BE2C (cell line): ENCODE data around the gene BIRC7.

Source experiments
- DNase-seq: peaks from one replicate; pipeline ENCODE4 v3.0.0-alpha.2; 2020
- H3K27me3 ChIP-seq: fragments of 250-450 bp; sonication (Bioruptor Pico); 2 replicates; pipeline ENCODE4 v1.5.1; 2020; ENCODE audit warnings: mild to moderate bottlenecking
- H3K36me3 ChIP-seq: fragments of 250-450 bp; sonication (Bioruptor Pico); 2 replicates; pipeline ENCODE4 v1.5.1; 2020; ENCODE audit warnings: mild to moderate bottlenecking
- H3K4me1 ChIP-seq: fragments of 250-450 bp; sonication (Bioruptor Pico); 2 replicates; pipeline ENCODE4 v1.5.1; 2020
- H3K4me3 ChIP-seq: 2 replicates; pipeline ENCODE4 v1.5.1; 2011; ENCODE audit warnings: low read depth, low read length
- H3K9me3 ChIP-seq: fragments of 250-450 bp; sonication (Bioruptor Pico); 2 replicates; pipeline ENCODE4 v1.5.1; 2020
- CTCF ChIP-seq: IDR thresholded peaks from 2 replicates; pipeline ENCODE4 v1.5.1; 2012; ENCODE audit warnings: mild to moderate bottlenecking, low read depth, low read length

The BIRC7 gene

GRCh38 chr20:63212393-63212730, 23.3 kb upstream of the BIRC7 start:
- Histone ChIP-seq H3K4me1 (peaks cover 10% of the 10 kb centered on the region), H3K27me3 (no peaks in the 10 kb centered on the region), H3K36me3 (peaks cover 72% of the 10 kb centered on the region), H3K4me3 (no peak overlapping the region), H3K9me3 (no peaks in the 10 kb centered on the region)
- no peak for TF ChIP-seq CTCF
- DNase-seq, result no peak

DNA sequence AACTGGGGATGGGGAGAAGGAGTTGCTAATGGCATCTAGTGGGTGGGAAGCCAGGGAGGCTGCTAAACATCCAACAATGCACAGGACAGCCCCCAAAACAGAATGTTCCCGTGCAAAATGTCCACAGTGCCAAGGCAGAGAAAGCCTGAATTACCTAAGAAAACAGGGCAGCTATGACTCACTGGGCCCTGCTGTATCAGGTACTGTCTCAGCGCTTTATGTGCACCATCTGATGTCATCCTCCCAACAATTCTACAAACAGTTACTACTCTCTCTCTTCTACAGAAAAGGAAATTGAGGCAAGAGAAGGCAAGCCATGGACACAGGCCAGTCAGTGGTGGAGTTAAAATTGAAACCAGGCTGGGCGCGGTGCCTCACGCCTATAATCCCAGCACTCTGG, 22.9 kb upstream of the BIRC7 start:
- no peak overlapping the region for H3K4me3 ChIP-seq
- no peaks in the 10 kb centered on the region for H3K27me3 ChIP-seq
- no peak for DNase-seq
- H3K36me3 ChIP-seq, result peaks cover 67% of the 10 kb centered on the region
- no peaks in the 10 kb centered on the region for H3K9me3 ChIP-seq
- no peak for TF ChIP-seq CTCF
- peaks cover 14% of the 10 kb centered on the region for H3K4me1 ChIP-seq

- no peaks in the 10 kb centered on the region for H3K27me3 ChIP-seq
- peaks cover 55% of the 10 kb centered on the region for H3K36me3 ChIP-seq
- no peak for TF ChIP-seq CTCF
Measured at GRCh38 chr20:63214514-63214913, 21.2 kb upstream of the BIRC7 start.

DNA sequence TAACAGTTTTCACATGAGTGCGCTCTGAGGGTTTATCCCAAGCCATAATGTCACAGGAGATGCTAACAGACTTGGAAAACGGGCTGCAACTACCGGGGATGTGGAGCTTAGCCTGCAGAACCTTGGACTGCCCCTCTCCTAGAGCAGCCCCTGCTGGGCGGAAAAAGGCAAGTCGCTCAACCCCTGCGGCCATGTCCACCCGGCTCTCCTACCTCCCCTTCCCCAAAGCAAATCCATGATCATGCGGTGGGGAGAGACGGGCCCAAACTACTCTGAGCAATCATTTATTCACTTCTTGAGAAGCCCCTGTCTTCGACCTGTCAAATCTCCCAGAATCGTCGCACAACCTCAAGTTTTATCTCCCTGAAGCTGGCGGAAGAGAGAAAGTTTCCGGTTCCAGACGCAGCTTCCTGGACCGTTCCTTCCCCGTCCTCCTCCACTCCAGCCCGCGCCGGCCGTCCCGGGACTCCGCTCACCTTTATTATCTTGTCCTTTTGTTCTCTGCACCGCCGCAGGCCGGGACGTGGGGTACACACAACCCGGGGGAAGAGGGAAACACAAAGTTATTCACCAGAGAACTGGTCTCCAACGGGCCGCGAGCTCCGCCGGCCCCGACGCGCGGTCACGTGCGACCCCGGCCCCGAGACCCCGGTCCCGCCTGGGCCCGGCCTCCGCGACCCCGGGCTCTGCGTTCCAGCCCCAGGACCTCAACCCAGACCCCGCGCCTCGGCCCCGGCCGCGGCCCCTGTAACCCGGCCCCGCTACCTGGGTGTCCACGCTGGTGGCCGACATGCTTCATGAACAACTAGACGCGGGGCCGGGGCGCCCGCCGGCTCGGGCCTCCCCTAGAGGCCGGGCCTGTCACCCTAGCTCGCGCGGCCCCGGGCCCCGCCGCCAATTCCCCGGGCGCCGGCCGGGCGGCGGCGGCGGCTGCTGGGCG, 20.3 kb upstream of the BIRC7 start:
- H3K36me3 ChIP-seq, result peaks cover 46% of the 10 kb centered on the region
- peaks cover 15% of the 10 kb centered on the region for H3K4me1 ChIP-seq
- peak; percentile 72 for TF ChIP-seq CTCF
- DNase-seq, result peak; percentile 77
- H3K4me3 ChIP-seq, result peak overlapping the region; percentile 93
- no peaks in the 10 kb centered on the region for H3K27me3 ChIP-seq
- no peaks in the 10 kb centered on the region for H3K9me3 ChIP-seq

More at GRCh38 chr20:63214514-63214913, 21.2 kb upstream of the BIRC7 start:
- DNase-seq, result no peak
- Histone ChIP-seq H3K4me1 (peaks cover 15% of the 10 kb centered on the region), H3K9me3 (no peaks in the 10 kb centered on the region), H3K4me3 (peak overlapping the region; percentile 93)

DNA sequence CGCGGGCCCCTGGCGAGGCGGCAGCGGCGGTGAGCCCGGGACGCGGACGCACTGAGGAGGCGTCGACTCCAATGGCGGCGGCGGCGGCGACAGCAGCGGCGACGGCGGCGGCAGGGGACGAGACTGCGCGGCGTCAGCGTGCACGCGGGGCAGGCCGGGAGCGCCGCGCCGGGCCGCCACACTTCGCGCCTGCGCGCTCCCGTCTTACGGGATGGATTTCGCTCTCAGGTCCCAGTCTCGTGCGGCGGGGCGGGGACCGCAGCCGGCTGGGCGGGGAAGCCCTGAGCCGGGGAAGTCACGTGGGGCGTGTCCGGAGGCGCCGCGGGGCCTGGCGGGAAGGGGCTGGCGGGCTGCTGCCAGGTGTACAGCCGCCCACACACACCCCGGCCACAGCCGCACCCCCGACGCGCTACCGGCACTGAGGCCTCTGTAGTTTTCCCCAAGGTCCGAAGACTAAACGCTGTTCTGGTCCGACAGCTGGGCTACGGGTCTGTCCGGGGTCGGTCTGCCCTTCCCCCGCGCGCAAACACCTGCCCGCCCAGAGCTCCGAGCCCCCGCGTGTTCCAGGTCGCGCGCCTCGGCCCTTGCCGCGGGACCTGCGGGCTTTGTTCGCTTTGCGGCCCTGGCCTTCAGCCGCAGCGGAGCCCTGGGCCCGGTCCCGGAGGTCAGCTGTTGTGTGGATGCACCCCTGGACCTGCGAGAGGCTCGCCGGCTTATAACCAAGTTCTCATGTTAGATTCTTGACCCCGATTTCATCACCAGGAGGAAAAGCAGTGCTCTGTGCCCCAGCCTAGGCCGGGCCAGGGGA, 19.5 kb upstream of the BIRC7 start, which contains the start of gene YTHDF1:
TSS of gene YTHDF1 (minus strand) at position 91 of the 808 bp plus-strand sequence. CDS start 239 bp downstream, outside the sequence.
- no peaks in the 10 kb centered on the region for H3K9me3 ChIP-seq
- no peak for TF ChIP-seq CTCF
- peak; percentile 98 for DNase-seq
- H3K36me3 ChIP-seq, result peaks cover 37% of the 10 kb centered on the region
- peak within 1 kb of the TSS; percentile 93 for H3K4me3 ChIP-seq
- H3K4me1 ChIP-seq, result peaks cover 15% of the 10 kb centered on the region
- H3K27me3 ChIP-seq, result no peaks in the 10 kb centered on the region
